ENCODE measurements around the gene PDS5A.
"Not testable (repeated sequence)": the region's sequence is repeated elsewhere in the genome, so short reads cannot be mapped to it uniquely, and the experiment has no call there.

The PDS5A gene

DNA sequence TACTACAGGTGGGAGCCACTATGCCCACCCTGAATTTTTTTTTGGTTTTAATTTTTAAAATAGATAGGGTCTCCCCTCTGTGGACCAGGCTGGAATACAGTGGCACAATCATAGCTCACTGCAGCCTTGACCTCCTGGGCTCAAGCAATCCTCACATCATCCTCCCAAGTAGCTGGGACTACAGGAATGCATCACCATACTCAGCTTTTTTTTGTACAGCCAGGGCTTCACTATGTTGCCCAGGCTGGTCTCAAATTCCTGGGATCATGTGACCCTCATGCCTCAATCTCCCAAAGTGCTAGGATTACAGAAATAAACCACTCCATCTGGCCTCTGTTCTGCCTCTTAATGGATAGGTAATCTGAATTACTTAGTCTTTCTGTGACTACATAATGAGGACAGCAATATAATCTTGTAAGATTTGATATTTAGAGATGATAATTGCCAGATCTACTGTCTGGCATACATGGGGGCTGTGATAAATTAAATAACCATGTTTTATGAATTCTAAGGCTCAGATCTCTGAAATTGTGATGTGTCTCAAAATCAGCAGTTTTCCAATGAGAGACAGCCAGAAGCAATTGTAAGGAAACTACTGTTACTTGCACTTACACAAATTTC is 26.7 kb downstream of the PDS5A start:
- DNase-seq = no peak

- DNase-seq = no peak
Measured at GRCh38 chr4:39947963-39948362, 29.7 kb downstream of the PDS5A start.

DNA sequence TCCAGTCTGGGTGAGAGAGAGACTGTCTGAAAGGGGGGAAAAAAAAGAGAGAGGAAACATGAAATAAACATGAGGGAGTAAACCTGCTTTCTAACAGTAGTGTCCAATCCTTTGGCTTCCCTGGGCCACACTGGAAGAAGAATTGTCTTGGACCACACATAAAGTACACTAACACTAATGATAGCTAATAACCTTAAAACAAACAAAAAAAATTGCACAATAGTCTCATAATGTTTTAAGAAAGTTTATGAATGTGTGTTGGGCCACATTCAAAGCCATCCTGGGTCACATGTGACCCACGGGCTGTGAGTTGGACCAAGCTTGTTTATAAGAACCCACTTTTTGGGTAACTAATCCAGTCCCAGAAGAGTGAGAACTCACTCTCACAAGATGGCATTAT is 30.3 kb downstream of the PDS5A start:
- DNase-seq = no peak

DNA sequence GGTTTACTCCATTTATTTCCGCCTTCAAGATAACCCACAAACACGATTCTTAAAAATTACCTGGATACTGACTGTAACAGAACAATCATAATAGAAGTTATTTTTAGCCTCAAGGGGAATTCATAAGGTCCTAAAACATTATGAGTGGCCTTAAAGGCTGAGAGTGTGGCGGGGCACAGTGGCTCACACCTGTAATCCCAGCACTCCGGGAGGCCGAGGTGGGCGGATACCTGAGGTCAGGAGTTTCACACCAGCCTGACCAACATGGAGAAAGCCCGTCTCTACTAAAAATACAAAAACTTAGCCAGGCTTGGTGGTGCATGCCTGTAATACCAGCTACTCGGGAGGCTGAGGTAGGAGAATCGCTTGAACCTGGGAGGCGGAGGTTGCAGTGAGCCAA is 33.5 kb downstream of the PDS5A start:
- DNase-seq = not testable (repeated sequence)

GRCh38 chr4:39942507-39942906 is 35.2 kb downstream of the PDS5A start:
- no peak for DNase-seq

DNA sequence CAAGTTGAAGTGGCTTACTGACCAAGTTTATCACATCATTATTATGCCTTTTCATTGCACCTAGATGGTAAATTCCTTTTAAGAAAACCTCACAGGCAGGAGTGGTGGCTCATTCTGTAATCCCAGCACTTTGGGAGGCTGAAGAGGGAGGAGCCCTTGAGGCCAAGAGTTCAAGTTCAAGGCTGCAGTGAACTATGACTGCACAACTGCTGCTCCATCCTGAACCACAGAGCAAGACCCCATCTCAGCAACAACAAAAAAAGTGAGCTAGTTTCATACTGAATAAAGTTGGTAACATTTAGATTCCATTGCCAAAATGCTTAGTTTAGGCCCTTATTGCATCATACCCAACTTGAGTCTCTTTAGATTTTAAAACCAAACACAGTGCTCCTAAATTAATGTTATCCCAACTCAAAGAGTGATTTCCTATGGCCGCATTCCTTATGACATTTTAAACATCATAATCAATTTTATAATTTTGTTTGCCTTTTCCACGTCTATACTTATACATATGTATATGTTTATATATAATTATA is 36.0 kb downstream of the PDS5A start:
- DNase-seq = no peak

GRCh38 chr4:39937683-39938268 is 39.9 kb downstream of the PDS5A start:
- DNase-seq = no peak

GRCh38 chr4:39936565-39937418 is 40.9 kb downstream of the PDS5A start:
- DNase-seq = no peak

GRCh38 chr4:39933671-39934590 is 43.8 kb downstream of the PDS5A start:
- no peak for DNase-seq

DNA sequence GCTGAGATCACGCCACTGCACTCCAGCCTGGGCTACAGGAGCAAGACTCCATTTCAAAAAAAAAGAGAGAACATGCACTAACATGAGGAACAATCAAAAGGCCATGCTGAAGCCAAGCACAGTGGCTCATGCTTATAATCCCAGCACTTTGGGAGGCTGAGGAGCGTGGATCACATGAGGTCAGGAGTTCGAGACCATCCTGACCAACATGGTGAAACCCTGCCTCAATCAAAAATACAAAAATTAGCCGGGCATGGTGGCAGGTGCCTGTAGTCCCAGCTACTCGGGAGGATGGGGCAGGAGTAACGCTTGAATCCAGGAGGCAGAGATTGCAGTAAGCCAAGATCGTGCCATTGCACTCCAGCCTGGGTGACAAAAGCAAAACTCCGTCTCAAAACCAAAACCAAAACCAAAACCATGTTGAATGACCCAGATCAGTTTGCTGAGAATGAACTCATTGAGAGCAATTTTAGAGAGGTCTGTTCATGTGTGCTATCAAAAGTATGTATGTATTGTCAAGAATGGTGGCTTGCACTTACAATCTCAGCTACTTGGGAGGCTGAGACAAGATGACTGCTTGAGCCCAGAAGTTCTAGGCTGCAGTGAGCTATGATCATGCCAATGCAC is 44.8 kb downstream of the PDS5A start:
- no peak for DNase-seq

DNA sequence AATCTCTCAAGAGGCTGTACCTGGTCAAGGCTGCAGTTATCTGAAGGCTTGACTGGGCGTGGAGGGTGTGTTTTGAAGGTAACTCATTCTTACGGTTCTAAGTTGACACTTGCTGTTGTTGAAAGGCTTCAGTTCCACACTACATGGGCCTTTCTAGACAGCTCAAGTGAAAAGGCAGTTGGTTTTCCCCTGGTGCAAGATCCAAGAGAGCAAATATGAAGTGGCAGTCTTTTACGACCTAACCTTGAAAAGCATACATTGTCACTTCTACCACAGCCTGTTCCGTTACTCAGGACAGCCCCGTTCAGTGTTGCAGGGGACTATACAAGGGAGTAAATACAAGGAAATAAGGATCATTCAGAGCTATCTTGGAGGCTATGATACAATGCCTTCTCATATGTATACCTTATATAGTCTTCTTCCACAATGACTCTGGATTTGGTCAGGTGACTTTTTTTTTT is 46.2 kb downstream of the PDS5A start:
- no peak for DNase-seq

GRCh38 chr4:39928538-39928937 is 49.2 kb downstream of the PDS5A start:
- no peak for DNase-seq

GRCh38 chr4:39924014-39924413 is 53.7 kb downstream of the PDS5A start:
- no peak for DNase-seq

GRCh38 chr4:39922399-39922798 is 55.3 kb downstream of the PDS5A start:
- no peak for DNase-seq

GRCh38 chr4:39913471-39913870 is 64.2 kb downstream of the PDS5A start:
- no peak for DNase-seq

DNA sequence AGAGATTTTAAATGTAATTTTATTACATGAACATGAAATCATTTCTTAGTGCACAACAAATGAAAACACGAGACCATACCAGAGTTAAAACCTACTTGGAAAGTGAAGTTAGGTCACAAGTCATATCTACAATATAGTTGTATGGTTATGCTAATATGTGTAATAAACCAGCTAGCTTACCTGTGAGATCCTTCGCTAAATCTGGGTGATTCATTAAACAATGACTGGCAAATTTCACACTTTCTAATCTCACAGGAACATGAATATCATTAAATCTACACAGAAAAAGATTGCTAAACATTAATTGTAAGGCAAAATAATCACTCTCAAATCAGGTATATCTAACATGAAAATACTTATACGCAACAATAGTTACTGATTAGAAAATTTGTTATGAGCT is 67.6 kb downstream of the PDS5A start:
- no peak for DNase-seq

- no peak for DNase-seq
Measured at GRCh38 chr4:39908284-39908683, 69.4 kb downstream of the PDS5A start.

GRCh38 chr4:39905656-39906055 is 72.1 kb downstream of the PDS5A start:
- DNase-seq = no peak

DNA sequence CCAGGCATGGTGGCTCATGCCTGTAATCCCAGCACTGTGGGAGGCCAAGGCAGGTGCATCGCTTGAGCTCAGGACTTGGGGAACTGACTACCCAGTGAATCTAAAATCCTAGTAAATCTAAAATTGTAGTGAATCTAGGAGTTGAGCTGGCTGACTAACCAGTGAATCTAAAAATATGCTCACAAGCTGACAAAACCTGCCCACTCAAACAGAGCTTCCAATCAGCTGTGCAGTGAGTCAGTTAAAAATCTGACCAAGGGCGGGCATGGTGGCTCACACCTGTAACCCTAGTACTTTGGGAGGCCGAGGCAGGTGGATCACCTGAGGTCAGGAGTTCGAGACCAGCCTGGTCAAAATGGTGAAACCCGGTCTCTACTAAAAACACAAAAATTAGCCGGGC is 72.7 kb downstream of the PDS5A start:
- DNase-seq = not testable (repeated sequence)

GRCh38 chr4:39900966-39901365 is 76.7 kb downstream of the PDS5A start:
- no peak for DNase-seq

DNA sequence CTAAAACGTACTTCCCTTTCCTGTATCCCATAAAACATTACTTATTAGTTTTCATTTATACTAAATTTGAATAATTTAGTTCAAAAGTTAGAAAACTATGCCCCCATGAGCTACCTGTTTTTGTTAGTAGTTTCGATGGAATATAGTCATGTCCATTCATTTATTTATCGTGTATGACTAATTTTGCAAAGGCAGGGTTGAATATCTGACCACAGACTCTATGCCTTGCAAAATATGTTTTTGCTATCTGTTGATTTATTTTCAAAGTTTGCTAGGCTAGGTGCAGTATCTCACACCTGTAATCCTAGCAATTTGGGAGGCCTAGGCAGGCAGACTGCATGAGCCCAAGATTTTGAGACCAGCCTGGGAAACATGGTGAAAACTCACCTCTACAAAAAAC is 78.4 kb downstream of the PDS5A start:
- no peak for DNase-seq

- no peak for DNase-seq
Measured at GRCh38 chr4:39898015-39898414, 79.7 kb downstream of the PDS5A start.

All from hippocampal formation (tissue), 2 donors.